HepG2 (cell line): ENCODE data around the gene WNT6. TPM values are rescaled to one million over a fixed set of nuclear protein-coding genes. Genes with fewer than 3 reads are reported as not detected.

ENCODE experiments used
- ATAC-seq: fragments of 200-7000 bp; cut with Tn5 transposase; 3 replicates; pipeline ENCODE4 v1.9.1; 2020; ENCODE audit warnings: mild to moderate bottlenecking, moderate library complexity
- BruUV-seq: library from RNA; stranded (reverse); fragments of 400-500 nt; replicated peaks from 2 replicates; lab custom pipeline; 2021; lab: Mats Ljungman, UMichigan
- CTCF ChIA-PET: fragments of 300-600 bp; formaldehyde crosslinking; extraction: SDS; loops from one replicate; lab custom pipeline; 2021; ENCODE audit warnings: low total read pairs, inconsistent platforms, low intra/inter-chr PET ratio; lab: Yijun Ruan, JAX
- POLR2A ChIA-PET: fragments of 350-600 bp; sonication (Branson Sonifier 250); formaldehyde crosslinking; loops from one replicate; lab custom pipeline; 2020; ENCODE audit warnings: antibody characterized with exemption, inconsistent platforms; lab: Yijun Ruan, JAX
- DNase-seq: peaks from one replicate; pipeline ENCODE4 v3.0.0-alpha.2; 2015; ENCODE audit warnings: low spot score
- FAIRE-seq: peaks from 3 replicates; lab custom pipeline; 2011; peaks lifted over from hg19 to GRCh38; lab: Jason Lieb, UNC
- H2AFZ ChIP-seq: one replicate; pipeline ENCODE4 v1.6.1; 2011; ENCODE audit warnings: low read length, inconsistent platforms
- H3K27ac ChIP-seq: fragments of 300-600 bp; 3 replicates; pipeline ENCODE4 v1.8.0; 2011; ENCODE audit warnings: mixed run types, mild to moderate bottlenecking, mixed read lengths, low read length, inconsistent platforms; ENCODE audit not compliant: insufficient read depth; ENCODE audit errors: extremely low read length
- H3K27me3 ChIP-seq, 2 experiments: fragments of 200-600 bp in 1 of 2; 2 replicates in 1 of 2; 3 replicates in 1 of 2; pipeline versions ENCODE4 v1.6.0 to v1.8.0; 2011; ENCODE audit warnings: low read length in 2 of 2, mild to moderate bottlenecking in 2 of 2, moderate library complexity in 2 of 2, inconsistent platforms in 1 of 2; ENCODE audit not compliant: insufficient read depth in 2 of 2, control insufficient read depth in 1 of 2
- H3K36me3 ChIP-seq, 2 experiments: fragments of 200-600 bp in 1 of 2; replicated peaks in 1 of 2; 2 replicates in 1 of 2; 3 replicates in 1 of 2; pipeline versions ENCODE4 v1.5.1 to v1.8.0; 2011; ENCODE audit warnings: low read length in 2 of 2, inconsistent platforms in 1 of 2; ENCODE audit not compliant: insufficient read depth in 2 of 2, control insufficient read depth in 1 of 2
- H3K4me1 ChIP-seq: 2 replicates; pipeline ENCODE4 v1.5.1; 2012; ENCODE audit warnings: low read length, inconsistent platforms; ENCODE audit not compliant: insufficient read depth
- H3K4me2 ChIP-seq: 2 replicates; pipeline ENCODE4 v1.6.0; 2011; ENCODE audit warnings: low read depth, low read length, inconsistent platforms
- H3K4me3 ChIP-seq, 3 experiments: fragments of 200-600 bp in 1 of 3; sonication (generic), shearing (Covaris generic) in 1 of 3; replicated peaks in 1 of 3; 2 replicates each; pipeline ENCODE4 v1.5.1; 2011 to 2016; ENCODE audit warnings: low read length in 3 of 3, inconsistent platforms in 2 of 3, low read depth in 2 of 3, mild to moderate bottlenecking in 2 of 3, control low read depth in 1 of 3, mixed read lengths in 1 of 3; ENCODE audit not compliant: insufficient read depth in 1 of 3
- H3K79me2 ChIP-seq: one replicate; pipeline ENCODE4 v1.6.1; 2011; ENCODE audit warnings: low read length, inconsistent platforms; ENCODE audit not compliant: insufficient read depth
- H3K9ac ChIP-seq: 2 replicates; pipeline ENCODE4 v1.6.0; 2011; ENCODE audit warnings: mild to moderate bottlenecking, low read depth, low read length, inconsistent platforms; ENCODE audit not compliant: insufficient read depth
- H3K9me3 ChIP-seq: 2 replicates; pipeline ENCODE4 v1.5.1; 2012; ENCODE audit warnings: mild to moderate bottlenecking, low read length
- H4K20me1 ChIP-seq: 2 replicates; pipeline ENCODE4 v1.6.0; 2011; ENCODE audit warnings: inconsistent platforms, mild to moderate bottlenecking, low read length, moderate library complexity; ENCODE audit not compliant: insufficient read depth
- CBX5 ChIP-seq: sonication (generic); formaldehyde crosslinking; IDR thresholded peaks from 2 replicates; pipeline ENCODE4 v1.4.0; 2020; ENCODE audit warnings: missing genetic modification reagents, borderline replicate concordance
- ETV5 ChIP-seq: IDR thresholded peaks from 2 replicates; pipeline ENCODE4 v1.6.1; 2018; ENCODE audit warnings: missing biosample characterization, missing genetic modification reagents, inconsistent platforms, borderline replicate concordance
- GLI4 ChIP-seq: sonication (generic); formaldehyde crosslinking; IDR thresholded peaks from 2 replicates; pipeline ENCODE4 v1.5.1; 2020; ENCODE audit warnings: missing genetic modification reagents, mild to moderate bottlenecking, moderate library complexity, borderline replicate concordance
- HOMEZ ChIP-seq: IDR thresholded peaks from 2 replicates; pipeline ENCODE4 v1.6.1; 2016; ENCODE audit warnings: low read depth
- HOXD1 ChIP-seq: sonication (generic); formaldehyde crosslinking; IDR thresholded peaks from 2 replicates; pipeline ENCODE4 v1.5.0; 2020; ENCODE audit warnings: missing genetic modification reagents
- KLF11 ChIP-seq: IDR thresholded peaks from 2 replicates; pipeline ENCODE4 v1.6.1; 2016; ENCODE audit warnings: missing compliant biosample characterization
- NR2C2 ChIP-seq: sonication (generic); formaldehyde crosslinking; IDR thresholded peaks from 2 replicates; pipeline ENCODE4 v1.4.0; 2020; ENCODE audit warnings: missing genetic modification reagents, mild to moderate bottlenecking, moderate library complexity, borderline replicate concordance
- PHF20 ChIP-seq: sonication (generic); formaldehyde crosslinking; IDR thresholded peaks from 2 replicates; pipeline ENCODE4 v1.5.0; 2020; ENCODE audit warnings: mild to moderate bottlenecking, missing genetic modification reagents
- PITX1 ChIP-seq: sonication (generic); formaldehyde crosslinking; IDR thresholded peaks from 2 replicates; pipeline ENCODE4 v1.5.1; 2020; ENCODE audit warnings: mild to moderate bottlenecking, missing genetic modification reagents
- RFX1 ChIP-seq: fragments of 450-650 bp; IDR thresholded peaks from 2 replicates; pipeline ENCODE4 v1.6.1; 2017
- SCMH1 ChIP-seq: sonication (generic); formaldehyde crosslinking; IDR thresholded peaks from 2 replicates; pipeline ENCODE4 v1.9.0; 2021; ENCODE audit warnings: missing genetic modification reagents, mild to moderate bottlenecking, borderline replicate concordance
- ZNF263 ChIP-seq: sonication (generic); formaldehyde crosslinking; IDR thresholded peaks from 2 replicates; pipeline ENCODE4 v1.4.0; 2020; ENCODE audit warnings: missing genetic modification reagents
- ZNF451 ChIP-seq: sonication (generic); formaldehyde crosslinking; IDR thresholded peaks from 2 replicates; pipeline ENCODE4 v1.5.0; 2020; ENCODE audit warnings: mild to moderate bottlenecking, missing genetic modification reagents
- ZNF652 ChIP-seq: IDR thresholded peaks from 2 replicates; pipeline ENCODE4 v1.6.1; 2016; ENCODE audit warnings: low read depth, borderline replicate concordance
- ZNF670 ChIP-seq: sonication (generic); formaldehyde crosslinking; IDR thresholded peaks from 2 replicates; pipeline ENCODE4 v1.8.0; 2022; ENCODE audit warnings: mild to moderate bottlenecking, missing genetic modification reagents, borderline replicate concordance
- ZNF678 ChIP-seq: sonication (generic); formaldehyde crosslinking; IDR thresholded peaks from 2 replicates; pipeline ENCODE4 v1.4.0; 2020; ENCODE audit warnings: mild to moderate bottlenecking, missing genetic modification reagents
- ZNF746 ChIP-seq: sonication (generic); formaldehyde crosslinking; IDR thresholded peaks from 2 replicates; pipeline ENCODE4 v1.8.0; 2022; ENCODE audit warnings: mild to moderate bottlenecking, missing genetic modification reagents
- WGBS: methylation state at CpG from one replicate; pipeline ENCODE4 v1.1.6; 2017; ENCODE audit warnings: low lambda C conversion rate; 5-methylcytosine and 5-hydroxymethylcytosine counted together
- in situ Hi-C: cut with HindIII; loops from 2 replicates; pipeline ENCODE4 v1.10.0; 2017; ENCODE audit warnings: low pct_unique_long_range_greater_than_20kb; ENCODE audit not compliant: extremely low pct_ligation_motif_present
- intact Hi-C: fragments of 100-400 bp; cut with micrococcal nuclease; formaldehyde crosslinking; loops from one replicate; pipeline ENCODE4 v1.10.0; 2022; ENCODE audit not compliant: unreplicated experiment
- polyA plus RNA-seq, 8 experiments: library from polyadenylated mRNA; depleted of rRNA in 3 of 8; stranded (reverse) in 7 of 8; unstranded in 1 of 8; fragments of >200 nt; fragmentation: Illumina TruSeq in 4 of 8; extraction: Trizol in 4 of 8; gene quantifications; 2 replicates each; pipeline versions ENCODE4 v1.2.1 to v1.2.3, GENCODE V29; 2011 to 2016; ENCODE audit warnings: low read depth in 4 of 8, missing spikeins in 1 of 8, mixed read lengths in 1 of 8; ENCODE audit not compliant: insufficient read depth in 1 of 8
- total RNA-seq, 5 experiments: library from RNA; depleted of rRNA; stranded (reverse); fragments of >200 nt; fragmentation: Illumina TruSeq; extraction: Trizol; gene quantifications; 2 replicates each; pipeline ENCODE4 v1.2.3, GENCODE V29; 2016; ENCODE audit warnings: low read depth in 1 of 5
- TF ChIP-seq, protein P1 (sequence below): sonication (generic); formaldehyde crosslinking; IDR thresholded peaks from 2 replicates; pipeline ENCODE4 v1.4.0; 2020; ENCODE audit warnings: mild to moderate bottlenecking, low read depth, missing genetic modification reagents
- TF ChIP-seq, protein P2 (sequence below): sonication (generic); formaldehyde crosslinking; IDR thresholded peaks from 2 replicates; pipeline ENCODE4 v1.4.0; 2020; ENCODE audit warnings: missing genetic modification reagents

Gene WNT6
- total and polyA plus RNA-seq, 2 of the 13 experiments (the other 11 are each of a cell fraction or from before 2014, with no cell fraction given): 0.20 TPM; not detected in 1

DNA sequence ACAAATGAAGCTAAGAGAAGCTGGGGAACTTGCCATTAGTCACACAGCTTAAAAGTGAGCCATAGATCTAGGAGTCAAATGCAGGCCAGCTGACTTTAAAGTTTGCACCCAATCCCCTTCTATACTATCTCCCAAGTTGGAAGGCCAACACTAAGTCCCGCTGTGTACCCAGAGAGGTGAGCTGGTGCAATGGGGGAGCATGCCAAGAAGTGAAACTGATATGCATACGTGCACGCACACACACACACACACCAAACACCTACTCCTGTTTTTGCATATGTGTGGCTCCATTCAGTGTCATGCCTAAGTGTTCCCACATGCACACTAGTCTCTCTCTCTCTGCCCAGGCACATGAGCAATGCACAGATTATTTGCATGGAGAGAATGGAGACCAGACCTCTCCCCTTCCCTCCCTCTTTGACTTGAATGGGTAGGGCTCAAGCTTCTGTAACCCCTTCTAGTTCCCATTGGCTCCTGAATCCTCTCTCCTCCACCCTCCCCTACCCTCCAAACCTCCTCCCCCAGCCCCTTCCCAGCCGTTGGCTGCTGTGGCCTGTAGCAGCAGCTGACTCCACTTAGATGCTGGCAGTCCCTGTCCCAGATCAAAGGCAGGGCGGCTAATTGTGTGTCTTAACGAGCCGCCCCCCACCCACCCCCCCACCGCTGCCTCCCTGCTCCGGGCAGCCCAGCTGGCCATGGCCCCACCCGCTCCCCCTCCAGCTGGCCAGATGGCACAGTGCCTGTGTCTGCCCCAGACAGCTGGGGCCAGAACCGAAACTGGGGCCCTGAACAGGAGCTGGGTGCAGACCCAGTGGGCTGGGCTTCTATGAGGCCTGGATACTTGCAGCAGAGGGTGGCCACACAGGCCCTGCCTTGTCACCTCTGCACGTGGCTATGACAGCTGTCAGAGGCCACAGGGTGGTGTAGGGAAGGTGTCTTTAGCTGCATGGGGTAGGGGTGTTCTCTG lies 26.7 kb downstream of the WNT6 start:
- in situ Hi-C loops (no loop called here), intact Hi-C loops (no loop called here)
- no peaks in the 10 kb centered on the region for H3K9me3 ChIP-seq
- H3K36me3 ChIP-seq: no peaks in the 10 kb centered on the region
- DNase-seq: no peak
- no peak overlapping the region for H3K9ac ChIP-seq
- H3K27me3 ChIP-seq: peaks cover 25 to 84% of the 10 kb centered on the region in 2 experiments
- H3K4me3 ChIP-seq: no peak overlapping the region
- TF ChIP-seq CBX5 (no peak), HOMEZ (no peak), ZNF670 (no peak), ETV5 (CRISPR knock-in tag) (no peak), ZNF451 (no peak), ZNF746 (no peak), RFX1 (no peak), HOXD1 (CRISPR knock-in tag) (no peak), ZNF652 (CRISPR knock-in tag) (no peak), PHF20 (no peak), PITX1 (CRISPR knock-in tag) (no peak), ZNF263 (CRISPR knock-in tag) (no peak), GLI4 (CRISPR knock-in tag) (no peak), ZNF678 (CRISPR knock-in tag) (no peak), SCMH1 (CRISPR knock-in tag) (no peak), NR2C2 (CRISPR knock-in tag) (no peak), KLF11 (CRISPR knock-in tag) (no peak)
- TF ChIP-seq, protein P1, sequence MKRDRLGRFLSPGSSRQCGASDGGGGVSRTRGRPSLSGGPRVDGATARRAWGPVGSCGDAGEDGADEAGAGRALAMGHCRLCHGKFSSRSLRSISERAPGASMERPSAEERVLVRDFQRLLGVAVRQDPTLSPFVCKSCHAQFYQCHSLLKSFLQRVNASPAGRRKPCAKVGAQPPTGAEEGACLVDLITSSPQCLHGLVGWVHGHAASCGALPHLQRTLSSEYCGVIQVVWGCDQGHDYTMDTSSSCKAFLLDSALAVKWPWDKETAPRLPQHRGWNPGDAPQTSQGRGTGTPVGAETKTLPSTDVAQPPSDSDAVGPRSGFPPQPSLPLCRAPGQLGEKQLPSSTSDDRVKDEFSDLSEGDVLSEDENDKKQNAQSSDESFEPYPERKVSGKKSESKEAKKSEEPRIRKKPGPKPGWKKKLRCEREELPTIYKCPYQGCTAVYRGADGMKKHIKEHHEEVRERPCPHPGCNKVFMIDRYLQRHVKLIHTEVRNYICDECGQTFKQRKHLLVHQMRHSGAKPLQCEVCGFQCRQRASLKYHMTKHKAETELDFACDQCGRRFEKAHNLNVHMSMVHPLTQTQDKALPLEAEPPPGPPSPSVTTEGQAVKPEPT (CRISPR knock-in tag): no peak
- TF ChIP-seq, protein P2, sequence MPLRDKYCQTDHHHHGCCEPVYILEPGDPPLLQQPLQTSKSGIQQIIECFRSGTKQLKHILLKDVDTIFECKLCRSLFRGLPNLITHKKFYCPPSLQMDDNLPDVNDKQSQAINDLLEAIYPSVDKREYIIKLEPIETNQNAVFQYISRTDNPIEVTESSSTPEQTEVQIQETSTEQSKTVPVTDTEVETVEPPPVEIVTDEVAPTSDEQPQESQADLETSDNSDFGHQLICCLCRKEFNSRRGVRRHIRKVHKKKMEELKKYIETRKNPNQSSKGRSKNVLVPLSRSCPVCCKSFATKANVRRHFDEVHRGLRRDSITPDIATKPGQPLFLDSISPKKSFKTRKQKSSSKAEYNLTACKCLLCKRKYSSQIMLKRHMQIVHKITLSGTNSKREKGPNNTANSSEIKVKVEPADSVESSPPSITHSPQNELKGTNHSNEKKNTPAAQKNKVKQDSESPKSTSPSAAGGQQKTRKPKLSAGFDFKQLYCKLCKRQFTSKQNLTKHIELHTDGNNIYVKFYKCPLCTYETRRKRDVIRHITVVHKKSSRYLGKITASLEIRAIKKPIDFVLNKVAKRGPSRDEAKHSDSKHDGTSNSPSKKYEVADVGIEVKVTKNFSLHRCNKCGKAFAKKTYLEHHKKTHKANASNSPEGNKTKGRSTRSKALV (CRISPR knock-in tag): no peak
- CTCF ChIA-PET: no interaction called here
- H4K20me1 ChIP-seq: peaks cover 4% of the 10 kb centered on the region; the same call in 1 of the 2 replicates
- H3K4me1 ChIP-seq: peaks cover 5% of the 10 kb centered on the region
- H3K4me2 ChIP-seq: no peak overlapping the region
- no peak for FAIRE-seq
- no peak for ATAC-seq
- BruUV-seq: no TSS peak
- POLR2A ChIA-PET: no interaction called here
- H2AFZ ChIP-seq: no peak overlapping the region
- no peak overlapping the region for H3K27ac ChIP-seq
- 20% methylated on average over 12 of the region's 12 CpGs for WGBS
- no peaks in the 10 kb centered on the region for H3K79me2 ChIP-seq
